ENCODE measurements around the gene ARF1.

The ARF1 gene

GRCh38 chr1:228145463-228146416 is 63.2 kb downstream of the ARF1 start:
- peak overlapping the region; percentile 100 for H3K27ac ChIP-seq
- POLR2A ChIA-PET (ENCODE audit: low non-redundant PET), result no interaction called here
- no peak for DNase-seq (ENCODE audit: low spot score)
- CTCF ChIA-PET, result no interaction called here
- TF ChIP-seq CTCF (conservative IDR thresholded peaks at IDR 0.05; ENCODE audit: low read depth), result no peak

GRCh38 chr1:228146417-228147150 is 64.1 kb downstream of the ARF1 start:
- ChIA-PET CTCF (no interaction called here), POLR2A (ENCODE audit: low non-redundant PET) (no interaction called here)
- TF ChIP-seq CTCF (conservative IDR thresholded peaks at IDR 0.05; ENCODE audit: low read depth), result no peak
- peak overlapping the region; percentile 100 for H3K27ac ChIP-seq
- DNase-seq (ENCODE audit: low spot score), result no peak

GRCh38 chr1:228147151-228147693 is 64.7 kb downstream of the ARF1 start:
- DNase-seq (ENCODE audit: low spot score), result no peak
- H3K27ac ChIP-seq, result peak overlapping the region; percentile 100
- no peak for TF ChIP-seq CTCF (conservative IDR thresholded peaks at IDR 0.05; ENCODE audit: low read depth)
- POLR2A ChIA-PET (ENCODE audit: low non-redundant PET), result no interaction called here
- CTCF ChIA-PET, result no interaction called here

DNA sequence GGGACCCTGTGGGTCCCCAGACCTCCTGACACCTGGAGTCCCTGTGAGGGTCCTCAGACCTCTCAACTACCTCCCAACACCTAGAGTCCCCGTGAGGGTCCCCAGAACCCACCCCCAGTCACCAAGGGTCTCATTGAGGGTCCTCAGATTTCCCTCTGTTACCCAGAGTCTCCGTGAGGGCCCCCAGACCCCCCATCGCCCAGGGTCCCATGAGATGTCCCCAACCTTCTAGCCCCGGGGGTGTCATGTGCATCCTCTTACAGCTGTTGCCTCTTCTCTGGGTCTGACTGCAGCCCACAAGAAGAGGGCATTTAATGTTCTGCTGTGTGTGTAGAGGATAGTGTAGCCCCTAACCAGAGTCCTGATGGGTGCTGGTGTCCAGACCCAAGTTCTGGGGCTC is 65.3 kb downstream of the ARF1 start:
- H3K27ac ChIP-seq, result peak overlapping the region; percentile 100
- DNase-seq (ENCODE audit: low spot score), result no peak
- no peak for TF ChIP-seq CTCF (conservative IDR thresholded peaks at IDR 0.05; ENCODE audit: low read depth)
- POLR2A ChIA-PET (ENCODE audit: low non-redundant PET), result no interaction called here
- CTCF ChIA-PET, result interaction anchor here (0.8 kb wide), 1 partner anchor 18 kb away, joined by 4 read pairs; no protein-coding TSS in a partner anchor

DNA sequence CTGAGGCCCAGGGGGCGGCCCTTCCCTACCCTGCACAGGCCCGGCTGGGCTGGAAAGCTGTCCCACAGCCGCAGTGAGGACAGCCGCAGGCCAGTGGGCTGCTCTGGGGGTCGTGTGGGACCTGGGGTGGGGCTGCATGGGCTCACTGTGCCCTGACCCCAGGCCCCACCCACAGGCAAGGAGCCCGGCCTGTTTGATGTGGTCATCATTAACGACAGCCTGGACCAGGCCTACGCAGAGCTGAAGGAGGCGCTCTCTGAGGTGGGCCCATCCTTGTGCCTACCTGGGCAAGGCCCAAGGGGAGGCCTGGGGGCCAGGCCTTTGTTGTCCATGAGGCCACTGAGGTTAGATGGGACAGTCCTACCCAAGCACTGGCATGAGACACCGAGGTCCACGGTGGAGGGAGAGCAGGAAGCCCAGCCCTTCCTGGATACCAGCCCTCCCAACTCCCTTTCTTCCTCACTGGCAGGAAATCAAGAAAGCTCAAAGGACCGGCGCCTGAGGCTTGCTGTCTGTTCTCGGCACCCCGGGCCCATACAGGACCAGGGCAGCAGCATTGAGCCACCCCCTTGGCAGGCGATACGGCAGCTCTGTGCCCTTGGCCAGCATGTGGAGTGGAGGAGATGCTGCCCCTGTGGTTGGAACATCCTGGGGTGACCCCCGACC is 65.8 kb downstream of the ARF1 start:
- peak overlapping the region; percentile 100 for H3K27ac ChIP-seq
- ChIA-PET POLR2A (ENCODE audit: low non-redundant PET) (interaction anchor here (0.6 kb wide), 1 partner anchor 16 kb away, joined by 3 read pairs; no protein-coding TSS in a partner anchor), CTCF (interaction anchor here (0.5 to 0.8 kb wide), 2 partner anchors 8 to 18 kb away, joined by 3 to 4 read pairs; partner anchors contain the start of gene GUK1)
- no peak for TF ChIP-seq CTCF (conservative IDR thresholded peaks at IDR 0.05; ENCODE audit: low read depth)
- DNase-seq (ENCODE audit: low spot score), result peak; percentile 15
